NCI-H748 treated with DMSO at 0.1 percent for 48 hours (cell line): ENCODE results near the gene DUSP9.
"Not testable (repeated sequence)": the region's sequence is repeated elsewhere in the genome, so short reads cannot be mapped to it uniquely, and the experiment has no call there.

Experiments used
- DNase-seq: peaks from one replicate; lab custom pipeline; 2025; lab: John Stamatoyannopoulos, UW

Gene DUSP9

DNA sequence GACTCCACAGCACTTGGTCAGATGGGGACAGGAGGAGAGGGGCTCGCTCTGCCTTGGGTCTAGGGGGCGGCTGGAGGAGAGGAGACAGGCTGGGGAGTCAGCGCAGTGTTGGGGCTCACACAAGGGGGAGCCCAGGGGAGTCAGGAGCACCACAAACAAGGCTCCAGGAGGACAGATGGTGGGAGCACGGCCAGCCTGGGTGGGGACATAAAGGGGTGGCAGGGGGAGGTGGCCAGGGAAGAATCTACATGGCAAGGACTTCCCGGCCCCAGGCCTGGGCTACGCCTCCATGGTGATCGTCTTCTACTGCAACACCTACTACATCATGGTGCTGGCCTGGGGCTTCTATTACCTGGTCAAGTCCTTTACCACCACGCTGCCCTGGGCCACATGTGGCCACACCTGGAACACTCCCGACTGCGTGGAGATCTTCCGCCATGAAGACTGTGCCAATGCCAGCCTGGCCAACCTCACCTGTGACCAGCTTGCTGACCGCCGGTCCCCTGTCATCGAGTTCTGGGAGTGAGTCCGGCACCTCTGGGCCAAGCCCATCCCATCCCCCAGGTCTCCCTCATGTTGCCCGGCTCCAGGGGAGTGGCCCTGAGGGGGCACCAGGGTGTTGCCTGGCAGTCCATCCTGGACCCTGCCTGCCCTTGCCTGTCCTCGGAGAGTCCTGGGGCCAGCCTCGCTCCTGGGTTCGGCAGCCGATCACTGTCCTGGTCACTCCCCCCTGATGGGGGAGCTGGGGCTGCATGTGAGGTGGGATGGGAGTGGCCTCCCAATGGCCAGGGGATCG lies 44.2 kb downstream of the DUSP9 start:
- not testable (repeated sequence) for DNase-seq

GRCh38 chrX:153692003-153692402 lies 45.0 kb downstream of the DUSP9 start:
- no peak for DNase-seq

GRCh38 chrX:153692611-153693156 lies 45.7 kb downstream of the DUSP9 start:
- no peak for DNase-seq

- DNase-seq: no peak
These were observed 46.4 kb downstream of the DUSP9 start for GRCh38 chrX:153693216-153694086.

GRCh38 chrX:153694256-153694655 lies 47.3 kb downstream of the DUSP9 start:
- not testable (repeated sequence) for DNase-seq

- DNase-seq: no peak
These were observed 47.8 kb downstream of the DUSP9 start for GRCh38 chrX:153694687-153695270.

DNA sequence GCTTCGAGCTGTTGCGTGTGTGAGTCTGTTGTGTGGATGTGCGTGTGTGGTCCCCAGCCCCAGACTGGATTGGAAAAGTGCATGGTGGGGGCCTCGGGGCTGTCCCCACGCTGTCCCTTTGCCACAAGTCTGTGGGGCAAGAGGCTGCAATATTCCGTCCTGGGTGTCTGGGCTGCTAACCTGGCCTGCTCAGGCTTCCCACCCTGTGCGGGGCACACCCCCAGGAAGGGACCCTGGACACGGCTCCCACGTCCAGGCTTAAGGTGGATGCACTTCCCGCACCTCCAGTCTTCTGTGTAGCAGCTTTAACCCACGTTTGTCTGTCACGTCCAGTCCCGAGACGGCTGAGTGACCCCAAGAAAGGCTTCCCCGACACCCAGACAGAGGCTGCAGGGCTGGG lies 49.1 kb downstream of the DUSP9 start:
- DNase-seq: no peak

- not testable (repeated sequence) for DNase-seq
These were observed 49.5 kb downstream of the DUSP9 start for GRCh38 chrX:153696538-153696937.

DNA sequence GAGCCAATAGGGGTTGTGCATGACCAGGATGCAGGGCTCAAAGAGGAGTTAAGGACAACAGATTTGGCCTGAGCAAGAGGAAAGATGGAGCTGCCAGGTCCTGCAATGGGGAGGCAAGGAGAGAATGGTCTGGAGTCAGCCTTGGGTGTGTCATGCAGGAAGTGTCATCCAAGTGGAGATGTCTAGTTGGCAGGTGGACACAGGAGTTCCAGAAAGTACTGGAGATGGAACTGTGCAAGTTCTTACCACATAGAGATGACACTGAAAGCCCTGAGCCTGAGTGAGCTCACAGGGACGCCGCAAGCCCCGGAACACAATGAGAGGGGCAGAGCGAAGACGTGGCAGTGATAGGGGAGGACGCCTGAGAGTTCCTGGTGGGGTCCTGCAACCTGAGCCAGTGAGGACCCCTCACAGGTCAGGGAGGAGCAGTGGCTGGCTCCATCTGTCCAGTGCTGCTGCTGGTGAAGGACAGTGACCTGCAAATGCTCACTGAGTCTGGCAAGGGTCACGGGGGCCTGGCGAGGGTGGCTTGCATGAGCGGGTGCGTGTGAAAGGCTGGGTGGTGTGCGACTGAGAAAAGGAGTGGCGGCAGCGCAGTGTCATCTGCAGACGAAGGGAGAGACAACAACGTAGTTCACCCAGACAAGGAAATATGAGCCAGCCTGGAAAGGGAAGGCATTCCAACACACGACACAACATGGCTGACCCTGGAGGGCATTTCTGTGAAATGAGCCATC lies 50.2 kb downstream of the DUSP9 start:
- DNase-seq: not testable (repeated sequence)

- DNase-seq: no peak
These were observed 51.2 kb downstream of the DUSP9 start for GRCh38 chrX:153697924-153698865.

GRCh38 chrX:153699210-153699783 lies 52.3 kb downstream of the DUSP9 start:
- not testable (repeated sequence) for DNase-seq

GRCh38 chrX:153699784-153700371 lies 52.9 kb downstream of the DUSP9 start:
- DNase-seq: not testable (repeated sequence)

DNA sequence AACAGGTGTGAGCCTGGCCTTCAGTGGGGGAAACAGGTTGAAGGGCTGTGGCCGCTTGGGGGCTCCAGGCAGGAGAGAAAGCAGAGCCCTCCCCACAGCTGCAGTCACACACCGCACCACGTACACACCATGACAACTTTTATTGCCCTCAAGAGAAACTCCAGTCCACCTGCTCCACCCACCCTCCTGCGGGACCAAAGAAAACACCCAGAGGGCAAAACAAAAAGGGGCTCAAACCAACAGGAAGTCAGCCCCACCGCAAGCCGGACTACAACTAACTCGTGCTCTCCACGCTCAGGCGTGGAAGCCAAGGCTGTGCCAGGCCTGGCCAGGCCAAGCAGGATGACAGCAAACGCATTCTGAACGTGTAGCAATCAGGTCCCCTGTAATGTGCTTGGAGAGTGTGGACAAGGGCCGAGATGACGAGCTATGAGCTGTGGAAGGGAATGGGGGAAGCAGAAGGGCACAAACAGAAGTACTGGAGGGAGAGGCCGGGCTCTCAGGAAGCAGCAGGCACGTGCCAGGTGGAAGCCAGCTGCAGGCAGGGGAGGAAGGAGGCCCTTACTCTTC lies 53.5 kb downstream of the DUSP9 start:
- no peak for DNase-seq
